ENCODE results near the gene PIK3R5. TPM values are rescaled to one million over a fixed set of nuclear protein-coding genes. Genes with fewer than 3 reads are reported as not detected.

Gene PIK3R5
- total RNA-seq, 2 donors from 2014 or later: 30.7 to 42.9 TPM

GRCh38 chr17:8893621-8894201, 71.8 kb downstream of the PIK3R5 start:
- Histone ChIP-seq H3K27ac (no peak overlapping the region), H3K4me1 (ENCODE audit: control insufficient read depth in 1 of 2, low read depth in 2 of 2) (no peaks in the 10 kb centered on the region), H3K27me3 (replicated peaks; ENCODE audit: insufficient read depth) (no peaks in the 10 kb centered on the region), H3K4me3 (no peak overlapping the region), H3K9me3 (no peaks in the 10 kb centered on the region), H3K36me3 (no peaks in the 10 kb centered on the region)
- no peak for DNase-seq (ENCODE audit: low spot score)
- no peak for ATAC-seq (ENCODE audit: insufficient number of reproducible peaks, low FRiP score, low read depth)
- TF ChIP-seq CTCF (IDR thresholded peaks at IDR 0.05): no peak

GRCh38 chr17:8893059-8893458, 72.4 kb downstream of the PIK3R5 start:
- no peak for TF ChIP-seq CTCF (IDR thresholded peaks at IDR 0.05)

GRCh38 chr17:8892338-8892690, 73.2 kb downstream of the PIK3R5 start:
- H3K4me3 ChIP-seq: no peak overlapping the region
- no peak for DNase-seq (ENCODE audit: low spot score)
- no peak for ATAC-seq (ENCODE audit: insufficient number of reproducible peaks, low FRiP score, low read depth)
- H3K9me3 ChIP-seq: no peaks in the 10 kb centered on the region
- H3K36me3 ChIP-seq: no peaks in the 10 kb centered on the region
- H3K4me1 ChIP-seq (ENCODE audit: control insufficient read depth in 1 of 2, low read depth in 2 of 2): no peaks in the 10 kb centered on the region
- no peak for TF ChIP-seq CTCF (IDR thresholded peaks at IDR 0.05)
- H3K27ac ChIP-seq: no peak overlapping the region
- H3K27me3 ChIP-seq (replicated peaks; ENCODE audit: insufficient read depth): no peaks in the 10 kb centered on the region

More at GRCh38 chr17:8893059-8893458, 72.4 kb downstream of the PIK3R5 start:
- no peaks in the 10 kb centered on the region for H3K36me3 ChIP-seq
- H3K27ac ChIP-seq: no peak overlapping the region
- H3K27me3 ChIP-seq (replicated peaks; ENCODE audit: insufficient read depth): no peaks in the 10 kb centered on the region
- H3K4me1 ChIP-seq (ENCODE audit: control insufficient read depth in 1 of 2, low read depth in 2 of 2): no peaks in the 10 kb centered on the region
- no peak for ATAC-seq (ENCODE audit: insufficient number of reproducible peaks, low FRiP score, low read depth)
- DNase-seq (ENCODE audit: low spot score): no peak
- H3K4me3 ChIP-seq: no peak overlapping the region
- H3K9me3 ChIP-seq: no peaks in the 10 kb centered on the region

GRCh38 chr17:8890671-8891070, 74.8 kb downstream of the PIK3R5 start:
- no peaks in the 10 kb centered on the region for H3K9me3 ChIP-seq
- ATAC-seq (ENCODE audit: insufficient number of reproducible peaks, low FRiP score, low read depth) (no peak), DNase-seq (ENCODE audit: low spot score) (no peak)
- no peak overlapping the region for H3K4me3 ChIP-seq
- no peak overlapping the region for H3K27ac ChIP-seq
- no peak for TF ChIP-seq CTCF (IDR thresholded peaks at IDR 0.05)
- H3K36me3 ChIP-seq: no peaks in the 10 kb centered on the region
- H3K27me3 ChIP-seq (replicated peaks; ENCODE audit: insufficient read depth): no peaks in the 10 kb centered on the region
- no peaks in the 10 kb centered on the region for H3K4me1 ChIP-seq (ENCODE audit: control insufficient read depth in 1 of 2, low read depth in 2 of 2)

GRCh38 chr17:8889458-8890210, 75.9 kb downstream of the PIK3R5 start:
- H3K27ac ChIP-seq: no peak overlapping the region
- H3K4me1 ChIP-seq (ENCODE audit: control insufficient read depth in 1 of 2, low read depth in 2 of 2): no peaks in the 10 kb centered on the region
- no peak for DNase-seq (ENCODE audit: low spot score)
- no peak for TF ChIP-seq CTCF (IDR thresholded peaks at IDR 0.05)
- H3K4me3 ChIP-seq: no peak overlapping the region
- H3K27me3 ChIP-seq (replicated peaks; ENCODE audit: insufficient read depth): no peaks in the 10 kb centered on the region
- no peaks in the 10 kb centered on the region for H3K9me3 ChIP-seq
- no peaks in the 10 kb centered on the region for H3K36me3 ChIP-seq
- ATAC-seq (ENCODE audit: insufficient number of reproducible peaks, low FRiP score, low read depth): no peak
